GM12891 (cell line): Measurements from ENCODE around the gene TMEM44.

Experiments
- PAX5 ChIP-seq: IDR thresholded peaks from 2 replicates; pipeline ENCODE4 v1.6.1; 2011; ENCODE audit warnings: low read length, moderate library complexity, mild to moderate bottlenecking; ENCODE audit not compliant: insufficient read depth, severe bottlenecking
- POLR2A ChIP-seq: IDR thresholded peaks from 2 replicates; pipeline ENCODE4 v1.6.1; 2011; ENCODE audit warnings: low read depth, low read length, control low read depth
- POLR2AphosphoS5 ChIP-seq: IDR thresholded peaks from 2 replicates; pipeline ENCODE4 v1.6.1; 2011; ENCODE audit warnings: low read depth, low read length, control low read depth
- POU2F2 ChIP-seq: IDR thresholded peaks from 2 replicates; pipeline ENCODE4 v1.6.1; 2011; ENCODE audit warnings: low read depth, mild to moderate bottlenecking, control low read depth, low read length, moderate library complexity
- SPI1 ChIP-seq: IDR thresholded peaks from 2 replicates; pipeline ENCODE4 v1.6.1; 2011; ENCODE audit warnings: low read depth, low read length, control low read depth
- TAF1 ChIP-seq: IDR thresholded peaks from 2 replicates; pipeline ENCODE4 v1.6.1; 2011; ENCODE audit warnings: low read depth, low read length, control low read depth

DNA sequence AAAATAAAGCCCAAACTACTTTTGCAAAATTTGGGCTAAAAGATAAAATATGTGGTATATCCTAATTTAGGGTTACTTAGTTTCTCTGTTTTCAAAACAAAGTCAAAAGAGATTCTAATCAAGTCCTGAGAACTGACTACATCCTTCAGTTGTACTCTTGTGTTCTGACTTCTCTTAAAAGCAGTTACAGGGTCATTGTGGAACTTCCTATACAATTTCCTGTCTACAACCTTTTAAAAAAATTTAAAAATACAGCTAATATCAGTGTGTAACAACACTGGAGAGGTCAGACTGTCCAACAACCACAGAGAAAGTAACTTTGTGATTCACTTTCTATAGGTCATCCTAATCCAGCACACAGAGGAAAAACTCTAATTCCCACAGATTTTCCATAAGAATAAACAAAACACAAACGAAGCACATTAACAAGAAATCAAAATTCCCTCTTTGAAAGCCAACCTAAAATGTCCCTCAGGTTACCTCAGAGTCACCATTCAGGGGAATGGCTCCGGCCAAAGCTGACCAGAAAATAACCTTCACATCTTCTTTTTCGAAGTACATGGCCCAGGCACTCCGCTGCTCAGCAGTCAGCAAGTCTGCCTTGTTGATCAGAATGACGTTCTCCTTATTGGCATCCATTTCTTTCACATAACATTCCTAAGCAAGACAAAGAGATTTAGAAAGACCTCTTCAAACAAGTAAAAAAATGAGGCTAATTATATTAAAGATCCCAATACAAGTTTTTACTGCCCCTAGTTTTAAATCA, 25.4 kb upstream of the TMEM44 start:
- no peak for TF ChIP-seq PAX5
- TF ChIP-seq POLR2A = no peak
- no peak for TF ChIP-seq POLR2AphosphoS5
- TF ChIP-seq POU2F2 = no peak
- TF ChIP-seq TAF1 = no peak
- TF ChIP-seq SPI1 = no peak
